VCaP (cell line): ENCODE results near the gene PMF1.

Source experiments
- H3K27ac ChIP-seq: fragments of 450-650 bp; 2 replicates; pipeline ENCODE4 v1.5.1; 2017
- CTCF ChIP-seq: fragments of 450-650 bp; conservative IDR thresholded peaks from 2 replicates; pipeline ENCODE4 v1.5.1; 2017; ENCODE audit warnings: mild to moderate bottlenecking, moderate library complexity

The PMF1 gene

GRCh38 chr1:156204686-156205085, 8.1 kb upstream of the PMF1 start:
- no peak overlapping the region for H3K27ac ChIP-seq
- TF ChIP-seq CTCF: no peak

- H3K27ac ChIP-seq: no peak overlapping the region
- TF ChIP-seq CTCF: no peak
Measured at GRCh38 chr1:156211243-156211642, 1.6 kb upstream of the PMF1 start.

DNA sequence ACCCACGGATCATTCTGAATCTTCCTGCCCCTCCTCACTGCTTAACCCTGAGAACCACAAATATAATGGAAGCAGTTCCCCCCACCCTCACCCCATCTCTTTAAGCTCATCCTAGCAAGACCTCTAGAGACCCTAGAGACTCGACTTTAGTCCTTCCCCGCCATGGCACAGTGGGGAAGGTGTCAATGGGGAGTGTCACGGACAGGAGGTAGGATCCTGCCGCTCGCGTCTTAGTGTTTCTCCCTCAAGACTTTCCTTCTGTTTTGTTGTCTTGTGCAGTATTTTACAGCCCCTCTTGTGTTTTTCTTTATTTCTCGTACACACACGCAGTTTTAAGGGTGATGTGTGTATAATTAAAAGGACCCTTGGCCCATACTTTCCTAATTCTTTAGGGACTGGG, 677 bp upstream of the PMF1 start:
- TF ChIP-seq CTCF: no peak
- H3K27ac ChIP-seq: peak overlapping the region; percentile 92

- no peak for TF ChIP-seq CTCF
- H3K27ac ChIP-seq: peak overlapping the region; percentile 92
Measured at GRCh38 chr1:156213644-156213966, 798 bp downstream of the PMF1 start.

DNA sequence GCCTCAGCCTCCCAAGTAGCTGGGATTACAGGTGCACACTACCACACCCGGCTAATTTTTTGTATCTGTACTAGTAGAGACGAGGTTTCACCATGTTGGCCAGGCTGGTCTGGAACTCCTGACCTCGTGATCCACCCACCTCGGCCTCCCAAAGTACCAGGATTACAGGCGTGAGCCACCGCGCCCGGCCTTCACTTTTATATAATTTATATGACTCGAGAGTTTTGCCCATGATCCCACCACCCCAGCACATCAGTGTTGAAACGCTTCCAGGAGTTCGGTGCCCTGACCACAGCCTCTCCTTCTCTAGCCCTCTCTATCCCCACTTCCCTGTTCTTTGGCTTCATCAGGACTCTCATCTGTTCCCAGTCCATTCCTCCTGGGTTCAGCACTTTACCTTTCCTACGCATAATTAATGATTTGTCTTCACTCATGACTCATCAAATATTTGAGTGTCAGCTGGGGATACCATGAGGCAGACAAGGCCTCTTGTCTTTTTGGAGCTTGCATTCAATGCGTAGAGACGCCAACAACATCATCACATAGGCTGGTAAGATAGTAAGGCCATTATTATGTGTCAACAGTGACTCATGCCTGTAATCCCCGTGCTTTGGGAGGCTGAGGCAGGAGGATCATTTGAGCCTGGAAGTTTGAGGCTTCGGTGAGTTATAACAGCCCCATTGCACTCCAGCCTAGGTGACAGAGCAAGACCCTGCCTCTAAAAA, 1.4 kb downstream of the PMF1 start:
- H3K27ac ChIP-seq: peak overlapping the region; percentile 92
- no peak for TF ChIP-seq CTCF

DNA sequence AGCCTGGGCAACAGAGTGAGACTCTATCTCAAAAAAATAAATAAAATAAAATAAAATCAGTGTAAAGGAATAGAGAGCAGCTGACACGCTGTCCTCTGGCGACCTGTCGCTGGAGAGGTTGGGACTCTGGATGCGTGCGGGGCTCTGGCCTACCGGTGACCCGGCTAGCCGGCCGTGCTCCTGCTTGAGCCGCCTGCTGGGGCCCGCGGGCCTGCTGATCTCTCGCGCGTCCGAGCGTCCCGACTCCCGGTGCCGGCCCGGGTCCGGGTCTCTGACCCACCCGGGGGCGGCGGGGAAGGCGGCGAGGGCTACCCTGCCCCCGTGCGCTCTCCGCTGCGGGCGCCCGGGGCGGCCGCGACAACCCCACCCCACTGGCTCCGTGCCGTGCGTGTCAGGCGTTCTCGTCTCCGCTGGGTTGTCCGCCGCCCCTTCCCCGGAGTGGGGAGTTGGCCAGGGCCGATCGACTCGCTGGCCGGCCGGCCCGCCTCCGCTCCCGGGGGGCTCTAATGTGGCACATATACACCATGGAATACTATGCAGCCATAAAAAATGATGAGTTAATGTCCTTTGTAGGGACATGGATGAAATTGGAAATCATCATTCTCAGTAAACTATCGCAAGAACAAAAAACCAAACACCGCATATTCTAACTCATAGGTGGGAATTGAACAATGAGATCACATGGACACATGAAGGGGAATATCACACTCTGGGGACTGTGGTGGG, 3.7 kb downstream of the PMF1 start:
- peak overlapping the region; percentile 81 for H3K27ac ChIP-seq

- H3K27ac ChIP-seq: peak overlapping the region; percentile 81
- no peak for TF ChIP-seq CTCF
Measured at GRCh38 chr1:156217871-156218270, 5.1 kb downstream of the PMF1 start.

DNA sequence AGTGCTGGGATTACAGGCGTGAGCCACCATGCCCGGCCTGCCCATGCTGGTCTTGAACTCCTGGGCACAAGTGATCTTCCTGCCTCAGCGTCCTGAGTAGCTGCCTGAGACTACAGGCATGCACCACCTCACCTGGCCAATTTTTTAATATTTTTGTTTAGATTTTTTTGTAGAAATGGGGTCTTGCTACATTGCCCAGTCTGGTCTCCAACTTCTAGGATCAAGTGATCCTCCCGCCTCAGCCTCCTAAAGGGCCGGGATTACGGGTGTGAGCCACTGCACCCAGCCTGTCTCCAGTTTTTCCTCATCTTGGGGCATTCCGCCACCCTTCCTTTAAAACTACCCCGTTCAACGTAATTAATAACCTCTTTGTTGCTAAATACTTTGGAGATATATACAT, 7.4 kb downstream of the PMF1 start:
- TF ChIP-seq CTCF: no peak
- peak overlapping the region; percentile 81; the same call in 1 of the 2 replicates for H3K27ac ChIP-seq
